Measurements from ENCODE around the gene GSTO1.

The GSTO1 gene

GRCh38 chr10:104255311-104255981 is 754 bp downstream of the GSTO1 start (continued):
- TF ChIP-seq TSHZ1 (tag by site-specific recombination; IDR thresholded peaks at IDR 0.05; ENCODE audit: borderline replicate concordance), result no peak
- TF ChIP-seq, protein P1, sequence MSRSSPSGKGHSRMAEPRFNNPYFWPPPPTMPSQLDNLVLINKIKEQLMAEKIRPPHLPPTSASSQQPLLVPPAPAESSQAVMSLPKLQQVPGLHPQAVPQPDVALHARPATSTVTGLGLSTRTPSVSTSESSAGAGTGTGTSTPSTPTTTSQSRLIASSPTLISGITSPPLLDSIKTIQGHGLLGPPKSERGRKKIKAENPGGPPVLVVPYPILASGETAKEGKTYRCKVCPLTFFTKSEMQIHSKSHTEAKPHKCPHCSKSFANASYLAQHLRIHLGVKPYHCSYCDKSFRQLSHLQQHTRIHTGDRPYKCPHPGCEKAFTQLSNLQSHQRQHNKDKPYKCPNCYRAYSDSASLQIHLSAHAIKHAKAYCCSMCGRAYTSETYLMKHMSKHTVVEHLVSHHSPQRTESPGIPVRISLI (tag by site-specific recombination; IDR thresholded peaks at IDR 0.05), result no peak
- no peak for TF ChIP-seq GLI2 (tag by site-specific recombination; IDR thresholded peaks at IDR 0.05; ENCODE audit: borderline replicate concordance, low read depth)
- TF ChIP-seq ZNF510 (tag by site-specific recombination; IDR thresholded peaks at IDR 0.05; ENCODE audit: insufficient replicate concordance), result no peak
- no peak for TF ChIP-seq PRDM10 (tag by site-specific recombination; IDR thresholded peaks at IDR 0.05)
- 0 out of 2 replicates have a peak, but pooled peaks have one; percentile 52 for TF ChIP-seq ZNF664 (tag by site-specific recombination; IDR thresholded peaks at IDR 0.05)
- no peak for TF ChIP-seq ZNF514 (tag by site-specific recombination; IDR thresholded peaks at IDR 0.05)
- no peak for TF ChIP-seq ZNF221 (tag by site-specific recombination; IDR thresholded peaks at IDR 0.05; ENCODE audit: borderline replicate concordance)
- TF ChIP-seq BCL11A (tag by site-specific recombination; IDR thresholded peaks at IDR 0.05; ENCODE audit: low read depth), result no peak
- TF ChIP-seq ZBTB1 (tag by site-specific recombination; IDR thresholded peaks at IDR 0.05), result no peak
- no peak for TF ChIP-seq ZNF280C (tag by site-specific recombination; IDR thresholded peaks at IDR 0.05)
- TF ChIP-seq REPIN1 (tag by site-specific recombination; IDR thresholded peaks at IDR 0.05; ENCODE audit: low read depth), result no peak
- TF ChIP-seq, protein P2, sequence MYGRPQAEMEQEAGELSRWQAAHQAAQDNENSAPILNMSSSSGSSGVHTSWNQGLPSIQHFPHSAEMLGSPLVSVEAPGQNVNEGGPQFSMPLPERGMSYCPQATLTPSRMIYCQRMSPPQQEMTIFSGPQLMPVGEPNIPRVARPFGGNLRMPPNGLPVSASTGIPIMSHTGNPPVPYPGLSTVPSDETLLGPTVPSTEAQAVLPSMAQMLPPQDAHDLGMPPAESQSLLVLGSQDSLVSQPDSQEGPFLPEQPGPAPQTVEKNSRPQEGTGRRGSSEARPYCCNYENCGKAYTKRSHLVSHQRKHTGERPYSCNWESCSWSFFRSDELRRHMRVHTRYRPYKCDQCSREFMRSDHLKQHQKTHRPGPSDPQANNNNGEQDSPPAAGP (tag by site-specific recombination; IDR thresholded peaks at IDR 0.05), result no peak
- TF ChIP-seq ZNF658 (tag by site-specific recombination; IDR thresholded peaks at IDR 0.05), result no peak
- no peak for TF ChIP-seq ZNF426 (tag by site-specific recombination; IDR thresholded peaks at IDR 0.05)
- TF ChIP-seq ZNF600 (tag by site-specific recombination; IDR thresholded peaks at IDR 0.05), result peak; percentile 16; the same call in 1 of the 2 replicates
- TF ChIP-seq ZSCAN30 (tag by site-specific recombination; IDR thresholded peaks at IDR 0.05), result no peak
- no peak for TF ChIP-seq ZNF747 (tag by site-specific recombination; IDR thresholded peaks at IDR 0.05)
- no peak for TF ChIP-seq SALL2 (tag by site-specific recombination; IDR thresholded peaks at IDR 0.05; ENCODE audit: borderline replicate concordance)
- TF ChIP-seq ZNF24 (tag by site-specific recombination; IDR thresholded peaks at IDR 0.05), result no peak
- no peak for TF ChIP-seq ZNF626 (tag by site-specific recombination; IDR thresholded peaks at IDR 0.05)
- TF ChIP-seq ZNF350 (tag by site-specific recombination; IDR thresholded peaks at IDR 0.05), result no peak
- no peak for TF ChIP-seq ZNF521 (tag by site-specific recombination; IDR thresholded peaks at IDR 0.05)
- TF ChIP-seq ZNF837 (tag by site-specific recombination; IDR thresholded peaks at IDR 0.05), result no peak
- TF ChIP-seq ZNF16 (tag by site-specific recombination; IDR thresholded peaks at IDR 0.05; ENCODE audit: low read depth), result no peak
- no peak for TF ChIP-seq RBAK (tag by site-specific recombination; IDR thresholded peaks at IDR 0.05)
